CD4-positive, alpha-beta T cell treated with Interleukin-12 subunit alpha and Interleukin-12 subunit beta, for 1 hour (primary cell): ENCODE data around the gene FLG2.
"Not testable (repeated sequence)": the region's sequence is repeated elsewhere in the genome, so short reads cannot be mapped to it uniquely, and the experiment has no call there.

Experiments
- DNase-seq: peaks from one replicate; pipeline ENCODE4 v3.0.0-alpha.2; 2020

The FLG2 gene

DNA sequence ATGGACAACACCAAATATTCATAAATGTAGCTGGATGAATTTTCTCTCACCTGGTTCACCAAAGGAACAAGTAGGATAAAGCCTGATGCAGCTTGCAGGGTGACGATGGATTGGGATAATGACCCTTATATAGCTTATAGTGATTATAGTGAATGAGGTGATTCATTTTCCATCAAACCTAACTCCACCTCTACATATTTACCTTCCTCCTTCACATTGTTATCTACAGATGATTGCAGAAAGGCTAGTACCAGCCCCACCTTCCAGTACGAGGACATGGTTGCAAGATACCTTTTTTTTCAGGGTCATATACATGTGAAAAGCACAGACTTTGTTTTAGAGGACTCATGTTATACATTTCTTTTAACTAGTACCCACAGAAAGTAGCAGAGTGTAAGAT lies at the start of gene FLG2:
Gene FLG2, minus strand, starts transcription at position 101 of the 400 bp plus-strand sequence. CDS start 1,122 bp downstream, outside the sequence.
- no peak for DNase-seq

DNA sequence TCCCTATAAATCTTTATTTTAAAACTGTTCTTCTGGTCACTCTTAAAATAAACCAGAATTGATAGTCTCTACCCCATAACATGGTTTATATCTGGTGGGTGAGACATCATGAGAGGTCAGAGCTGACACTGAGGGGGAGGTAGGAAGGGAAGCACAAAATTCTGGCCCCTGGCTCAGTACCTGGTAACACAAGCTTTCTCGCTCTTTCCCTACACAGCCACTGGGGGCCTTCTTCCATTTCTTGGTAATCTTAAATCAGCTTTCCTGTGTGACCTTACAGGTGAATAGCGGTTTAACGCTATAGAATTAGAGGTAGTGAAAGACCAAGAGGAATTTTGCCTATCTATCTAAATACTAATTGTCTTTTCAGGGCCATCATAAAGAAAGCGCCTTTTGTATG lies 48.9 kb upstream of the FLG2 start:
- DNase-seq, result no peak

DNA sequence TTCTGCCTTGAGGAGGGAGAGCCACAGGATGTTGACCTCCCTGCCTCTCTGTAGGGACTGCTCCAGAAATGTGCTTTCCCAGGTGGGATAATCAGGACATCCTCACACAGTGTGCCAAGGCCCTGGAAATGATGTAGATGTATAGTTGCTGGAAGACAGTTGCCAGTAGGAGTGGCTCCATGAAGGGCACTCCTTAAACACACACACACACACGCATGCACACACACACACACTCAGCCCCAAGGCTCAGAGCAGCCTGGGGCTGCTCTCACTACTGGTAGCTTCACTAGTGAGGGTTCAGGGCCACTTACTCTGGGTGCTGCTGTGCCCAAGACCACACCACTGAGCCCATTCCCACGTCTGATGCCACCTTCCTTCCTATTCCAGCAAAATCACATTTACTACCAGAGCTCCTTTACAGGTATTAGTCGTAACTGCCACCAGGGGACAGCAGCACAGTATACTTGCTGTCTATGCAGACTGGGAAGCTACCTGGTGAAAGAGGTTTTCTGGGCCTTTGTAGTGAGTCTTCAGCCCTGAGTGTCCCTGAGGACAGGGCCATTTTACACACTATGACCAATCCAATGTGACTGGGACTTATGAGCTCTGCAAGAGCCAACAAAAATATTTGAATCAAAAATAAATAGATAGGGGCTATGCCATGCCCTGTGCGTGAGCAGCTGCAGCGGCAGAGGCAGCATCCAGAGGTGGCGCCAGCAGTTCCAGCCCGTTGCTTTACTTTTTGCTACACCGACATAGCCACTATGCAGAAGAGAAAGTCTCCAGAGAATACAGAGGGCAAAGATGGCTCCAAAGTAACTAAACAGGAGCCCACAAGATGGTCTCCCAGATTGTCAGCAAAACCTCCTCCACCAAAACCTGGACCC lies 39.2 kb upstream of the FLG2 start:
- peak; percentile 19 for DNase-seq

DNA sequence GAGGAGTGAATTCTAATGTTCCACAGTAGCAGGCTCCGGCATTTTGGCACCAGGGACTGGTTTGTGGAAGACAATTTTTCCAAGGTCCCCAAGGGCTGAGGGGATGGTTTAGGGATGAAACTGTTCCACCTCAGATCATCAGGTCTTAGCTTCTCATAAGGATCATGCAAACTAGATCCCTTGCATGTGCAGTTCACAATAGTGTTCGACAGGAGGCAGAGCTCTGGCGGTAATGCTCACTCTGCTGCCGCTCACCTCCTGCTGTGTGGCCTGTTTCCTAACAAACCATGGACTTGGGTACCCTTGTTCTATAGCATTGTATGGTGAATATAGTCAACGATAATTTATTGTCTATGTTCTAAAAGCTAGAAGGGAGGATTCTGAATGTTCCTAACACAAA lies 37.7 kb upstream of the FLG2 start:
- DNase-seq, result no peak

DNA sequence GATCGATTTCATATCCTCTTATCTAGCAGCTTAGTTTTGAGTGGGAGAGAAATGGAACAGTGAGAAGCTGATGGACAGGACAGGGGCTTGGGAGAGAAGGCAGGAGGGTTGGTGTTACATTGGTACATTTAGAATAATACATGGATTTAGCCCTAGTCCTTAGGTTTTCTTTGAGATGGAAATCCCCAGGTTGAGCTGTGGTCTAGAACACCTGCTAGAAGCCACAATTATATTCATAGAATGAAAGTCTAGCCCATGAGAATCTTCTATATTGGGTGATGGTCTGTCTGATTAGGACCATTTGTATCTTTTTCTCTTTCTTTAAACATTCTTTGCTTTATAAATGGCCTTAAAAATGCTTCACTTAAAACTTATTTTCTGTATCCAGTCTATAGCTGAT lies 34.3 kb upstream of the FLG2 start:
- no peak for DNase-seq

DNA sequence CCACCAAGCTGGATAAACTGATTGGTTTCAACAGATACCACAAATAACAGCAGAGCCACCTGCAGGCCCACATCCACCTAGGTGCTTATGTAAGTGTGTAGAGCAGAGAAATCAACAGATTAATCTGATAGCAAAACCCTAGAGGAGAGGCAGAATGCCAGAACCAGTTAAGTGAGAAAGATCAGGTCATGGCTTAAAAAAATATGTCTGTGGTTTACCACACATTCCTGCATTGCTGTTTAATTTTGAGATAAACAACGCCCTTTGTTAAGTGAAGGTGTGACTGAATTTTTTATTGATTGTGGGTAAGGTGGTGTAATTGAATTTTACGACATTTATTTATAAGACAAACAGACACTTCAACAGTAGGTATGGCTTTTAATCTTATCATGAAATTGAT lies 33.1 kb upstream of the FLG2 start:
- DNase-seq, result peak; percentile 53

DNA sequence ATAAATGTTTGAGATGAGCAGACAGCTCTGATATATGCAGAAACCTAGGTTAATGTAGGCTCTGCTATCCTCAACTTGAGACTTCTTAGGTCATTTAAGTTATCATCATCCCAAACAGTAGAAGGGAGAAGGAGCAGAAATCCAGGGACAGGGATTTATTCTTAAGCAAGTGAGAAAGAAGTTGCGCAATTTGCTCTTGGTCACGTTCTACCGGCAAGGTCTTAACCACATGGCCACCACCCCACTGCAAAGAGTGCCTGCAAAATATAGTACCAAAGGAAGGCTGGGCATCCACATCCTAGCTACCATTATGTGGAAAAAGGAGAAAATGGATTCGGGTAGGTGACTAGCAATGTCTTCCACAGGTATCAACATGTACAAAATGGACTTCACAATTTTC lies 29.1 kb upstream of the FLG2 start:
- DNase-seq, result no peak

DNA sequence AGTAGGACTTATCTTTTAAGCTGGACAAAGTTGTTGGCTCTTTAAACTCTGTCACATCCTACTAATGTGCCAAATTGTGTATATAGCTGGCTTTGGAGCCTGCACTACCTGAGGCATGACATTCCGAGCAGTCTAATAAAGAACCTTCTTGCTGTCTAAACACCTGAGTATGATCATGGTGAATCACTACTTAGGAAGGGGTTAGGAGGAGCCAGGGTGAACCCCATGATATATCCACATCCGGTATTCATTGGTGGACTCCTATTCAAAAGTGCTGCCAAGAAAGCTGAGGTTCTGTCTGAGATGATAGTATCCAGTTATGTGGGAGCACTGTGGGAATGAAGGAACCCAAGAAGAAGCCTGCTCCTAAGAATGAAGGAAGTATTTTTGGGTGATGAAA lies 27.1 kb upstream of the FLG2 start:
- DNase-seq, result no peak

DNA sequence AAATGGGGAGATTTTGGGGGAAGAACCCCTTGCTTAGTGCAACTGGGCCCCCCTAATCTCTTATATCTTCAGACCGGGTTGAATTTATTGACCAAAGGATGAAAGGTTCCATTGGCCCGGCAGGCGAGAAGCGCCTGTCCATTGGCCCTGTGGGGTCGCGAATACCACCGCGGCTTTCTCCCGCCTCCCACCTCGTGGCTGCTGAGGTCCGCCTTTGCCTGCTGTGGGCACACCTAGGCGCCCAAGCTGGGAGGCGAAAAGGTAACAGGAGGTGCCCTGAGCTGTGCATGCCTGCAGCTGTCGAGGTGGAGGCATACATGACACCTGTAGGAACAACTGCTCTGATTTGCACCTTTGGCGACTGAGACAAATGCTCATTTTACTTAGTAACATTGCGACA lies 21.1 kb upstream of the FLG2 start:
- no peak for DNase-seq

DNA sequence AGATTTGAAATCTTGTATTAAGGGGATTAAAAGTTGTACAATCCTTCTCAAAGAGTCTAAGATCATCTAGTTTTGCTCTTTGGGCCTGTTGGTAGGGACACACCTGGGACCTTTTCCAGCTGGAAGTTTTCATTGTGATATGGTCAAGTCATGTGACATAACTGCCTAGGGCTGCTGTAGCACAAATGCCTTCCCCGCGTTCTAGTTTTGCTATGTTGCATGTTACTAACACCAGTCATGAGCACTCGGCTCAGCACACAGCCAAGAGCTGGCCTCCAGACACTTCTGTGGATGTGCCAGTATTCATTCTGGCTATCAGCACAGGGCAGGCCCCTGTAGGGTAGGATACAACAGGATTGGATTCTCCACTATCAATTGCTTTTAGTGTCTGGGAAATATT lies 14.6 kb upstream of the FLG2 start:
- DNase-seq, result no peak

DNA sequence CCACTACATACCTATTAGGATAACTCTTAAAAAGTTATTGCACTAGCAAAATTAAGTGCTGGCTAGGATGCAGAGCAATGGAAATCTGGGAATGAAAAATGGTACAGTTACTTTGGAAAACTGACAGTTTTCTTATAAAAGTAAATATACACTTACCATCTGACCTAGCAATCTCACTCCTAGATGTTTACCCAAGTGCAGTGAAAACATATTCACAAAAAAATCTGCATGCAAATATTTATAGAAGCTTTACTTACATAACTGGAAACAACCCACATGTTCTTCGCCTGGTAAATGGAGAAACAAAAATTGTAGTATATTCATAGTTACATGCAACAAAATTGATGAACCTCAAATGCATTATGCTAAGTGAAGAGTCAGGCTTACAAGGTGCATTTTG lies 12.9 kb upstream of the FLG2 start:
- no peak for DNase-seq

DNA sequence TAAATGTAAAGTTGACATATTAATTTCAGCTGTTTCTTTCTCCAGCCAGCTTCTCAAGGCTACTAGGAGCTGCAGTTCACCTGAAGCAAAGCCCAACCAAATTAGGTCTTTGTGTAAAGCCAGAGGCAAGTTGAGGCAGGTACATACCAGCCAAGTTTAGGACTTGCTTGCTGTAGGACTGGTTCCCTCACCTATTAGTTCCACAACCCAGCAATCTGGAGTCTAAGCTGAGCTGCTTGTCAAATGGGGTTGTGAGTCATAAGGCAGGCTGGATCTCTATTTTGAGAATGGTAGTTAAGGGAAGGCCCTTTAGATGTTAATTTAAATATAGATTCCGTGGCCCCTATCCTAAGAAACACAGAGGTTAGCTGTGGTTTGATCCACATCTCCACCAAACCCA lies 7.6 kb upstream of the FLG2 start:
- DNase-seq, result no peak

DNA sequence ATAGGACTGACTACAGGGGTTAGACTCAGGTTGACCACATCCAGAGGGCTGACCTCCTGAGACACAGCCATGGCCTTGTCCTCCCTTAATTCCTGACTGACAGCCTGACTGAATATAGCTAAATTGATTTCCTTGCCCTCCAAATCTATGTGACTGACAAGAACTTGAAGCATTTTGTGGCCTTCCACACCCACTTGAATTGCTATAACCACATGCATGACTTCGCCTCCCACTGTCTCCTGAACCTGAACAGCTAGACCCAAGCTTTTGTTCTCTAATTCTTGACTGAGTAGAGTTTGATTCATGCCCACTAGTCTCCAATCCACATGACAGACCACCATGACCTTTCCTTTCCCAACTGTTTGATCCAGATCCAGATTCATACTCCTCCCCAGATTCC lies 3.1 kb downstream of the FLG2 start:
- DNase-seq, result no peak

DNA sequence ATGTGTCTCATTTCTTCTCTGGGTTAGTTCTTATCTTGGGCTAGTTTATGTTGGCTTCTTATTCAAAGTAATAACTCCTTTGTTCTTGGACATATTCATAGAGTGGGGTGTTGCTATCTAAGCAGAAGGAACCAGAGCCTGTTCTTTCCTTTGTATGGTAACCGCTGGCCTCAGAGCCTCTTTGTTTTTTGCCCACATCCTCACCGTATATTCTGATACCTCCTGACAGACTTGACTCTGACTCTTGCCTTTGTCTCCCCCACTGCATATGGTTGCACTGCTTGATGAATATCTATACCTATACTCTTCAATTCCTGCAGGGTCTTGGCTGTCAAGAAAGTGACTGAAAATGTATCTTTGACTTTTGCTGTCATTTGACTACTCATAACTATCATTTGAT lies 10.2 kb downstream of the FLG2 start:
- DNase-seq, result no peak

DNA sequence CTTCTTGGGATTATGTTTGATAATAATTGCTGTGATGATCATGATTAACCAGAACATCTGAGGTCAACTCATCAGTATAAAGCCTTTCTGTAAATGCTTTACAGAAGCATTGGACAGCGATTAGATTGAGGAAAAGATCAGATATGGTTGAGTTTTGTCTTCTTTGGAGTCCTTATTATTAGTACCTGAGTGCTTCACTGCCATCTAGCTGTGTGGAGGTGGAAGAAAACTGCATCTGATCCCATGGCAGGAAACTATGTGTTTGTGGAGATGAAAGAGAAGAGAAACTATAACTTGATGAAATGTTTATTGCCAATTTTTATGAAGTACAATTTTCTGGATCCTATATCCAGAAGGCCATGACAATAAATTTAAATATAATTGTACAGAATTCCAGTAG lies 11.4 kb downstream of the FLG2 start:
- no peak for DNase-seq

DNA sequence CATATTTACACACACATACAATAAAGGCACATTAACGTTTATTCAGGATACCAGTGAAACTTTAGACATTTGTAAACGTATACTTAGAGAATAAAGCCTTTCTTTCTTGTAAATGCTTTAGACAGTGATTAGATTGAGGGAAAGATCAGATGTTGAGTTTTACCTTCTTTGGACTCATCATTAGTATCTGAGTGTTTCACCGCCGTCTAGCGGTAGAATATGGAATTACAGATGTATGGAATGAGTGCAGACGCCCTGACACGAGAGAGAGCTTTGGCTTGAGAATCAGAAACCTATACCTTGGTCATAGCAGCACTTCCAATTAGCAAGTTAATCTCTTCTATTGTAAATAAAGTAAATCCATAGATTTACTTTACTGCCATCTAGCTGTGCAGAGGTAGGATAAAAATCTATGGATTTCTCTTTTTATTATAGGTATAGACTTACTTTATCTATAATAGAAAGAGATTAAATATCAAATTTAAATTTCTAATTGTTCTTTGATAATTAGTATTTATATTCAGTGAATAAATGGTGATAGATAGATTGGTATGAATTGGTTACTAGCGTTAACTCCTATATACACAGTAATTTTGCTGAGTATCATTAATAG lies 12.6 kb downstream of the FLG2 start:
- DNase-seq, result peak; percentile 65

DNA sequence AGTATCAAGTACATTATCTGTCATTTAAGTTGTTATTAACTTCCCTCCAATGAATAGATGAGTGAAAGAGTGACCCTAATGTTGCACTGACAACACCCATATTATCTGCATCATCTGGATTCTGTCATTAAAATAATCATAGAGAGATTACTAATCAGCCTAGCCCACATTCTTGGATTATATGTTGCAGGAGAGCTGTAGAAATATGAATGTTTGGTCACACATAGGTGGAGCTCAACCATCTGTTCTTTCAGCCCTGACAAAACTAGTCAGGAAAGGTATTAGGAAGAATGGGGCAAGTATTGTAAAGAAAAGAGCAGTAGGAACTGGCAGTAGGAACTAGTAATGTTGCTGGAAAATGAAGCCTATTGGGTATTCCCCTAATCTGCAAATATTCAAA lies 15.4 kb downstream of the FLG2 start:
- DNase-seq, result no peak

DNA sequence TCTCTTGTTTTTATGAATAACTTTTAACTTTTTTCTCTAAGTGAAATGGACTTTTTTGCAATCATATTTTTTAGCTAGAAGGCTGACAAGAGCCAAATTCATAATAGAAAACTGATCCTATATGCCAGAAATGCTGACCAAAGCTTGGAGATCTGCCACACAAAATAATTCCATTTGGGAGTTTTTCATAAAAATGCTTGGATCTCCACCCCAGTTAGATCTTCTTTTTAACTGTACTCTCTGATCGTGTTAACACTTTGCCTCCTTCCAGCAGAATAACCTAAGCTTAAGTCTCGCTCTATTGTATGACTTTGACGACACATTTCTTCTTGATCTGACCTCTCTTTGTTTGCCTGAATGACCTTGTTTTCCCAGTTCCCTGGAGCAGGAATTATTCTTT lies 16.8 kb downstream of the FLG2 start:
- DNase-seq, result no peak

DNA sequence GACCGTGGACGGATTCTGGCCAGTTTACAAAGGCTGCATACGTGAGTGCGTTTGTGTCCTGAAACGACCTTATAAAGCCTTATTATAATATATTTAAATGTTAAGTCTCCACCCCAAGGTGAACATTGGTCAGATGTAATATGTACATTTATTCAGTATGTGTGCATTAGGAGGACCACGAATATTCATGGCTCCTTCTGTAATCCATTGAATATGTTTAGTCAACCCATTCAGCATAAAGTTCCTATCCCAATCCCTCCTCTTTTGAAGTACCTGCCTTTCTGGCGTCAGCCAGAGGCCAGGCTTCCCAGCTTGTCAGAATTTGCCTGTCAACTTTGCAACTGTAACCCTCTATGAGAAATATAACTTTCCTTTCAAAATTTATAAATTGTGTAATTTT lies 24.4 kb downstream of the FLG2 start:
- DNase-seq, result no peak

DNA sequence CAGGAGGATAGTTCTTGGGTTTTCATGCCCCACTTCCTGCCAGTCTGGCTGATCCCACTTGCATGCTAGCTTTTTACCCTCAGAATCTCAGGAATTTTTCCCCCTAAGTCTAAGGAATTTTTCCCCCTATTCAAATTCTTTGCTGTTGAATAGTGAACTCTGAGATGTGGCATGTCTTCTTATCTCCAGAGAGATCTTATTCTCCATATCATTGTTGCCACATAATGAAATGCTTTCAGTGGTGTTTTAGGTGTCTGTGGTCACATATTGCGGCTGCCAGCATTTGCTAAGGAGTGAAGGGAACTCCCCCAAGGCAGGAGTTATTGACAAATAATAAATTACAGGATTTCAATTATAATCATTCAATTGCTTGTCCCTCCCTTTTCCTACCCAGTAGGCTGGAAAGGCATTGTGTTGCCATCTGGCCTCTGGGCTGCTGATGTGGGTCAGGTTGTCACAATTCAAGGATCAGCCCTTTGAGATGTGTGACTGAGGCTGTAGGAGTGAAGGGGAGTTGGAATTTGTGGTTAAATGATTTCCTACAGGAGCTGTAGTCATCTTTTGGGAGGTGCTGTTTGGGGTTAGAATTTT lies 30.9 kb downstream of the FLG2 start:
- DNase-seq, result no peak

DNA sequence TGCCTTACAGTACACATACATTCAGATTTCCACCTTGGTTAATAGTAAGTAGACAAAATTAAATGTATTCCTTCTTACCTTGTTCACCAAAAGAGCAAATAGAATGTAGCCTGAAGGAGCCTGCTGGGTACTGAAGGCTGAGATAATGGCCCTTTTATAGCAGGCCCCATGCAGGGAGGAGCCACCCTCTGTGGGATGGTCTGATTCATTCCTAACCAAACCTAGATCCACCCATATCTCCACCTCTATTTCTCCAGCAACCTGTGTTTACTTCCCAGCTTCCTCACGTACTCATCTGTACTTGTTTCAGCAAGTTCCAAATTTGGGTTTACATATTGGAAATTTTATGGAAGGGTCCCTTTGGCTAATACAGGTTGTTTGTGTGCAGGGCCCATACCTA lies 34.7 kb downstream of the FLG2 start, which contains the start of gene FLG:
Gene FLG, minus strand, starts transcription at position 129 of the 400 bp plus-strand sequence. CDS start 9,783 bp downstream, outside the sequence.
- DNase-seq, result no peak

DNA sequence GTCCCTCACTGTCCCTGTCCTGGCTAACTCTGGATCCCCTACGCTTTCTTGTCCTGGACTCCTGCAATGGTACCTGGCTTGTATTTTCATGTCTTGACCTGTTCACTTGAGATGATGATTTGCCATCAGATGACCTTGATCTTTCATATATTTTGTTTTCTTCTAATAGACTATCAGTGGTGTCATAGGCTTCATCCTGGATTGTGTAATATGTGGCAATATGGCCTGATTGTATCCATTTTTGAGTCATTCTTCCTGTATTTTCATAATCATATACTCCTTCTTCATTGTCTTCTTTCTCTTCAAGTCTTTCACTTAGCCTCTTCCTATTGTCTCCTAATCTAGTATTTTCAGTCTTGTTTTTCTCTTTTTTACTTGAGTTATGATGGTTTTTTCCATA lies 45.8 kb downstream of the FLG2 start:
- no peak for DNase-seq

DNA sequence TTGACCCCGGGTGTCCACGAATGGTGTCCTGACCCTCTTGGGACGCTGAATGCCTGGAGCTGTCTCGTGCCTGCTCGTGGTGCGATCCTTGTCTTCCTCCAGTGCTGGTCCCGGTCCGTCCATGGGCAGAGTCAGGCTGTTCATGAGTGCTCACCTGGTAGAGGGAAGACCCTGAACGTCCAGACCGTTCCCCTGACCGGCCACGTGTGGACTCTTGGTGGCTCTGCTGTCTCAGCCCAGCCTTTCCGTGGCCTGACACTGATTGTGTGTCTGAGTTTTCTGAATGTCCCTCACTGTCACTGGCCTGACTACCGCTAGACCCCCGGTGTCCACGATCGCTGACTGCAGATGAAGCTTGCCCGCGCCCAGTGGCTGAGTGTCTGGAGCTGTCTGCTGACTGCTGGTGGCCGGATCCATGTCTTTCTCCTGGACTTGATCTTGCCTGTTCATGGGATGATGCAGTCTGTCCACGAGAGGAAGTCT lies 46.4 kb downstream of the FLG2 start:
- DNase-seq, result no peak

DNA sequence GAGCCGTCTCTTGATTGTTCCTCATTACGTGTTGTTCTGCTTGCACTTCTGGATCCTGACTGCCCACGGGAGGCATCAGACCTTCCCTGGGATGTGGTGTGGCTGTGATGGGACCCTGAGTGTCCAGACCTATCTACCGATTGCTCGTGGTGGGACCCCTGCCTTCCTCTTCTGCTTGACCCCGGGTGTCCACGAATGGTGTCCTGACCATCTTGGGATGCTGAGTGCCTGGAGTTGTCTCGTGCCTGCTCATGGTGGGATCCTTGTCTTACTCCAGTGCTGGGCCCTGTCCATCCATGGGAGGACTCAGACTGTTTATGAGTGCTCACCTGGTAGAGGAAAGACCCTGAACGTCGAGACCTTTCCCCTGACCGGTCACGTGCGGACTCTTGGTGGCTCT lies 47.6 kb downstream of the FLG2 start:
- not testable (repeated sequence) for DNase-seq
